ENCODE results near the gene MCOLN1.
"Not testable (repeated sequence)": the region's sequence is repeated elsewhere in the genome, so short reads cannot be mapped to it uniquely, and the experiment has no call there.

The MCOLN1 gene

DNA sequence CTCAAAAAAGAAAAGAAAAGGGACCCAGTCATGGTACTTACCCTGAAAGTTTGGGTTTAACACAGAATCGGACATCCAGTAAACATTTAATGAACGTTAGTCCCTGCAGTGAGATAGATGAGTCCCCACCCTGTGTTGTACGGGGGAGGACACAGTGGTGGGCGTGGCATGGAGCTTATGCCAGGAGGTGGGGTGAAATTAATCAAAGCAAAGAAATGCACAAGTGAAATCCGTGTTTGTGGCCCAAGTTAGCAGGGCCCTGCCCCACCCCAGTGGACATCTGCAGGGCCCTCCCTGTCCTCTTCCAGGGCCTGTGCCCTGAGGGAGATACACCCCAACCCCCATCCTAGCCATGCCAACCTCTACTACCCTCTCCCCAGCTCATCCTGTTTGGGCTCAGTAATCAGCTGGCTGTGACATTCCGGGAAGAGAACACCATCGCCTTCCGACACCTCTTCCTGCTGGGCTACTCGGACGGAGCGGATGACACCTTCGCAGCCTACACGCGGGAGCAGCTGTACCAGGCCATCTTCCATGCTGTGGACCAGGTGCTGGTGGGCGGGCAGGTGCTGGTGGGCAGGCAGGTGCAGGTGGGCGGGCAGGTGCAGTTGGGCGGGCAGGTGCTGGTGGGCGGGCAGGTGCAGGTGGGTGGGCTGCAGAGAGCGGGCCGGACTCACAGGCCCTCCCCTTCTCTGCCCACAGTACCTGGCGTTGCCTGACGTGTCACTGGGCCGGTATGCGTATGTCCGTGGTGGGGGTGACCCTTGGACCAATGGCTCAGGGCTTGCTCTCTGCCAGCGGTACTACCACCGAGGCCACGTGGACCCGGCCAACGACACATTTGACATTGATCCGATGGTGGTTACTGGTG is 3.9 kb downstream of the MCOLN1 start:
- DNase-seq = no peak

DNA sequence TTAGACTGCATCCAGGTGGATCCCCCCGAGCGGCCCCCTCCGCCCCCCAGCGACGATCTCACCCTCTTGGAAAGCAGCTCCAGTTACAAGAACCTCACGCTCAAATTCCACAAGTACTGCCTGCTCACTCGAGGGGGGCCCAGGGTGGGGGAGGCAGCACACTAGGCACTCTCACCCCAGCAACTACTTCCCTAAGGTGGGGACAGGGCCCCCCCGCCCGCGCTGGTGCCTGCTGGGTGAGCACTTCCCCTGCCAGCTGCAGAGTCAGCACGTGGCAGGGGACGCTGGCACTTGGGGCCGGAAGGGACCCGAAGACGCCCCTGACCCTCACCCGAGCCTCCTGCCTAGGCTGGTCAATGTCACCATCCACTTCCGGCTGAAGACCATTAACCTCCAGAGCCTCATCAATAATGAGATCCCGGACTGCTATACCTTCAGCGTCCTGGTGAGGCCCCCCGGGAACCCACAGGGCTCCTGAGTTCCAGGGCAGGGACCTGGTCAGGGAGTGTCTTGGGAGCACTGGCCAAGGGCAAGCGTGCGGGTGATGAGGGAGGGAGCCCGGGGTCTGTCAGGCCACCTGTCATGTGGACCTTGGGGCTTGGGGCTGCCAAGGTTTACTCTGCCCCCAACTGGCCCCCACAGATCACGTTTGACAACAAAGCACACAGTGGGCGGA is 5.2 kb downstream of the MCOLN1 start:
- no peak for DNase-seq

DNA sequence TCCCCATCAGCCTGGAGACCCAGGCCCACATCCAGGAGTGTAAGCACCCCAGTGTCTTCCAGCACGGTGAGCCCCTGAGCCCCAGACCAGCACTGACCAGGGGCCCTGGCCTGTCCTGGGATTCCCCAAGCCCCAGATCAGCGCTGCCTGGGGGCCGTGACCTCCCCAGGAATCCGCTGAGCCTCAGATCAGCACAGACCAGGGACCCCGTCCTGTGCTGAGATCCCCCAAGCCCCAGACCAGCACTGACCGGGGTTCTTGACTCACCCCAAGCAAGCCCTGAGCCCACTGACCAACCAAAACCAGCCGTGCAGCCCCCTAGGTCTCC is 5.7 kb downstream of the MCOLN1 start:
- no peak for DNase-seq

DNA sequence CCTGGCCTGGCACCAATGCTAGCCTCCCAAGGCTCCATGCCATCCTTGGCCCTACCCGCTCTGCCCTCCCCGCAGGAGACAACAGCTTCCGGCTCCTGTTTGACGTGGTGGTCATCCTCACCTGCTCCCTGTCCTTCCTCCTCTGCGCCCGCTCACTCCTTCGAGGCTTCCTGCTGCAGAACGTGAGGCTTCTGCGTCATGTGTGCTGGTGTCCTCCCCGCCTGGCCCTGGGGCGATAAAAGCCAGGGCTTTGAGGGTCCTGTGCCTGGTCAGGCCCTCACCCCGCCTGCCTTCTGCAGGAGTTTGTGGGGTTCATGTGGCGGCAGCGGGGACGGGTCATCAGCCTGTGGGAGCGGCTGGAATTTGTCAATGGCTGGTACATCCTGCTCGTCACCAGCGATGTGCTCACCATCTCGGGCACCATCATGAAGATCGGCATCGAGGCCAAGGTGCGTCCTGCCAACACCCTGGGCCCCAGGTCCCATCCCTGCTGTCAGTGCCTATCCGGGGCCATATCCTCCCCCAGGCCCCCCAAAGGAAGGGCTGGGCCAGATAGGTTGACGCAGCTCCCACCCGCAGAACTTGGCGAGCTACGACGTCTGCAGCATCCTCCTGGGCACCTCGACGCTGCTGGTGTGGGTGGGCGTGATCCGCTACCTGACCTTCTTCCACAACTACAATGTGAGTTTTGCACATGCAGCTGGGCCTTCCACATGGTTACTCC is 6.3 kb downstream of the MCOLN1 start:
- DNase-seq = no peak

DNA sequence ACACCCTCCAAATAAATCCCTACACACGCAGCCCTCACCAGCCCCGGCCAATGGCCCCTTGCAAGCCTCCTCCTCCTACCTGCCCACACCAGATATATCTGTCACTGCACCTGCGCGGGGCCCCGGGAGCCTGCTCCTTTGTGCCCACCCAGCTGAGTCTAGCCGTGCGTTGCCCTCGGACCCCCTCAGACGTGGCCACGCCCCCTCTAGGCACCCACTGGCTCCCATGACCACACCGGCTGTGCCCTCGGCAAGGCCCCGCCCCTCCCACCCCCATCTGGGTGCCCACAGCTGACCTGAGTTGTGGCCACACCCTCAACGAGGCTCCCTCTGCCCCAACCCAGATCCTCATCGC is 6.8 kb downstream of the MCOLN1 start:
- no peak for DNase-seq

DNA sequence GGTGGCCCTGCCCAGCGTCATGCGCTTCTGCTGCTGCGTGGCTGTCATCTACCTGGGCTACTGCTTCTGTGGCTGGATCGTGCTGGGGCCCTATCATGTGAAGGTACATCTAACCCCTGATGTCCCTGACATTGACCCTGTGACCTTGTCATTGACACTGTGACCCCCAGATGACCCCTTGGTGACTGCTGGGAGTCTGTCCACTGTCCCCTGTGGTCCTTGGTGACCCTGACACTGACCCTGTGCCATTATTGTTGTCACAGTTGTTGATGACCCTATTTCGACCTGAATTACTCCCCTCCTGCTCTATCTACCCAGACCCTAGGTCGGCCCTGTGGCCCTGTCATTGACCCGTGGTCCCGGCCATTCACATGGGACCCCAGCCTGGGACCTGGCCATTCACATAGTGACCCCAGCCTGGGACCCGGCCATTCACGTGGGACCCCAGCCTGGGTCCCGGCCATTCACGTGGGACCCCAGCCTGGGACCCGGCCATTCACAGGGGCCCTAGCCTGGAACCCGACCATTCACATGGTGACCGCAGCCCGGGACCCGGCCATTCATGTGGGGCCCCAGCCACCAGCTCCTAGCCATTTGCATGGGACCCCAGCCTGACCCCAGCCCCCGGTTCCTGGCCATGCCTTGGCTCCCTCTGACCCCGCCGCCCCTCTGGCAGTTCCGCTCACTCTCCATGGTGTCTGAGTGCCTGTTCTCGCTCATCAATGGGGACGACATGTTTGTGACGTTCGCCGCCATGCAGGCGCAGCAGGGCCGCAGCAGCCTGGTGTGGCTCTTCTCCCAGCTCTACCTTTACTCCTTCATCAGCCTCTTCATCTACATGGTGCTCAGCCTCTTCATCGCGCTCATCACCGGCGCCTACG is 7.4 kb downstream of the MCOLN1 start:
- DNase-seq = no peak

DNA sequence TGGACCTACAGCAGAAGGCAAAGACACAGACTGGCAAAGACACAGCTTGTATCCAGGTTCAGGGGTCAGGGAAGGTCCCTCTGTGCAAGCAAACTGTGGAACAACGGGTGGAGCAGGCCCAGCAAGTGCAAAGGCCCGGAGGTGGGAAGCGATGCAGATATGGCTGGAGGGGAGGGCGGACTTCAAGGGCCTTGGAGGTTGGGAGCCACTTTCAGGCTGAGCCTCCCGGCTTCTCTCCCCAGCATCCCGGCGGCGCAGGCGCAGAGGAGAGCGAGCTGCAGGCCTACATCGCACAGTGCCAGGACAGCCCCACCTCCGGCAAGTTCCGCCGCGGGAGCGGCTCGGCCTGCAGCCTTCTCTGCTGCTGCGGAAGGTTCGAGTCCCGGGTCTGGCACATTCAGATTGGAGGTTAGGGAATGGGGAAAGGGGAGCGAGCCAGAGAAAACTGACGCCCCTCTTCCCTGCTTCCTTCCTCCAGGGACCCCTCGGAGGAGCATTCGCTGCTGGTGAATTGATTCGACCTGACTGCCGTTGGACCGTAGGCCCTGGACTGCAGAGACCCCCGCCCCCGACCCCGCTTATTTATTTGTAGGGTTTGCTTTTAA is 11.0 kb downstream of the MCOLN1 start:
- DNase-seq = no peak

DNA sequence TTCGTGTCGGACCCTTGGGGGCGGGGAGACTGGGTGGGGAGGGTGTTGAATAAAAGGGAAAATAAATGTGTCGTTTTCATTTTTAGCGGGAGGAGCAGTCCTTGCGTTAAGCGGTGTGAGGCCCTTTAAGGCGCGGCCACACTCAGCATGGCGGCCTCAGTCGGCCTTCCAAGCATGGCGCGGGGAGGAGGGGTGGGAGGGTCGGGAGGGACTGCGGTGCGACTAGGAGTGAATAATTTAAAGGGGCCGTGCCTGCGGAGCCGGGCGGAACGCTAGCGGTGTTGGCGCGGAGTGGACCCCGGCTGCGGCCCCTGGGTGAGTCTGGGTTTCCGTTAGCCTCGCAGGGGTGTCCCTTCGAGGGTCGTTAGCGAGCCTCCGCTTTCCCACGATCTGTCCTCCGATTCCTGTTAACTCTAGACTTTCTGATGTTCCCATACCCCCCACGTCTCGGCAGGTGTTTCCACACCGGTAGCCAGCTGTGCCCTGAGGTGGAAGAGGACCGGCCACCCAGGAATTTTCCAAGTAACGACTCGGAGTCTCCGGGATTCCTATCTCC is 11.6 kb downstream of the MCOLN1 start:
- DNase-seq = peak; percentile 45

DNA sequence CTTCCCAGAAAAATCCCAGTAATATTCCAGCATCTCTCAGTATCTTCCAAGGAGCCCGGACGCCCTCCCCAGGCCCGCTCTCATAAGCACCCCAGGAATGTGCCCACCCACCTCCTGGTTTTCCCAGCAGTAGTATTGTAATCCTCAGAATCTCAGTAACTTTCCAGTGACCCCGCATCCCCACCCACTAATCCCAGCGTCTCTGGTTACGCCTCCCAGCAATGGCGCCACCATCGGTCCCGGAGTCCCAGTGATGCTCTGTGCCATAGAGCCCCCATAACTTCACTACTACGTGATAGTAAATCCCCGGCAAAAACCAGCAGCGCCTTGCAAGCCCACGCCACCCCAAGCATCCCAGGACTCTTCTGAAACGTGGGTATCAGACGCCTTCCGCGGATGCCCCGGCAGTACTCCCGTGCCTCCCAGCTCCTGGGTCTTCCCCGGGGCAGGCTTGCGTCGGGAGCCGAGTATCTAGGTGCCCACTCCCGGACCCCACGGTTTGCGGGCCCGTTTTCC is 12.2 kb downstream of the MCOLN1 start:
- DNase-seq = peak; percentile 33

DNA sequence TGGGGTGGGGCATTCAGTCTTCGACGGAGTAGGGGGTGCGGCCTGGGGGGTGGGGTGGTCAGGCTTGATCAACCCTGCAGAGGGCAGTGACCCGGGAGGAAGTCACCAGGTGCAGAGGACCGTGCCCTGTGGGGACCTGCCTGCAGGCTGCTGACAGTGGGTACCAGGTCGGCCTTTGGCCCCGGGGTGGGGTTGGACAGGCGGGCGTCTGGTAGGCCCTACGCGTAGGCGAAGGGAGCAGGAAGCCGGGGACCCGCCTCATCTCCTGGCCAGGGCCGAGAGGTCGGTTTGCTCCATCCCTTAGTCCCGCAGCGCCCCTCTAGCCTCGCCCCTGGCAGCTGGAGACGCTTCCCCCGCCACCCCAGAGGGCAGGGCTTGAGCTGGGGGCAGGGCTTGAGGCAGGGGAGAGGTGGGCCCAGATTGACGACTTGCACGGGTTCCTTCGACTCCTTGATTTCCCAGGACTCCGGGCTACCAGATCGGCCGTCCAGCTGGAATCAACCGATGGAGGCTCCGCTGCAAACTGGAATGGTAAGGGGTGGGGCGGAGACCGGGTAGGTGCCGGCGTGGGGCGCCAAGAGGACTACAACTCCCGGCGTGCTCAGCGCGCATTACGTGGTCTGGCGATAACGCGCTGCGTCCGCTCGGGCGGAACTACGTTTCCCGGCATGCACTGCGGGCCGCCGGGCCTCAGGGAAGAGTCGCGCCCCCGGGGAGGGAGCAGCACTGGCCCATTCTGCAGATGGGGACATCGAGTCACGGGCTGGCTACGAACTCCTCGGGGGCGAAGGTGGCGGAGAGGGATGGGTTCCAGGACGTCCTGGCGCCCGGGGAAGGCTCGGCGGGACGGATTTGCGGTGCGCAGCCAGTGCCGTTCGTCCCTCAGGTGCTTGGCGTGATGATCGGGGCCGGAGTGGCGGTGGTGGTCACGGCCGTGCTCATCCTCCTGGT is 12.9 kb downstream of the MCOLN1 start, which contains the start of gene PNPLA6:
TSS of gene PNPLA6 (plus strand) at position 671 of the 951 bp plus-strand sequence. CDS start at position 743, 72 bp downstream.
- peak; percentile 82 for DNase-seq

DNA sequence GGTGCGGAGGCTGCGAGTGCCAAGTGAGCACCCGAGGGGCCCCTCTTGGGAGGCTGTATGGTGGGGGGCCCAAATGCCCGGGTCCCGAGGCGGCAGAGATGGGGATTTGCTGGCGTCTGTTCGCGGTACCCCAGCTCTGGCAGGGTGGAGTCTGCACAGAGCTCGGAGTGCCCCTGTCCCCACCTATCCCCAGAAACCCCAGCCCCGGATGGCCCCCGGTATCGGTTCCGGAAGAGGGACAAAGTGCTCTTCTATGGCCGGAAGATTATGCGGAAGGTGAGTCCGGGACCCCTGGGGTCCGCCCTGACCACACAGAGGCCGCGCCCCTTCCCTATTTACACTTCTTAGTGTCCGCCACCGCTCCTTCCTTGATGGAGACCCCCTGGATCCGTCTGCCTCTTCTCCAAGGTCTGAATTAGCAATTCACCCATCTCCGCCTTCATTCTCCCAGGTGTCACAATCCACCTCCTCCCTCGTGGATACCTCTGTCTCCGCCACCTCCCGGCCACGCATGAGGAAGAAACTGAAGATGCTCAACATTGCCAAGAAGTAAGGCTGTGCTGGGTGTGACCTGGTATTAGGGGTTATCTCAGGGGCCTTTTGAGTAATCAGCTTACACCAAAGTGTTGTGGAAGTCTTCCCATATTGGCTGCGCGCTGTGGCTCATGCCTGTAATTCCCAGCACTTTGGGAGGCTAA is 13.7 kb downstream of the MCOLN1 start:
- DNase-seq = no peak

DNA sequence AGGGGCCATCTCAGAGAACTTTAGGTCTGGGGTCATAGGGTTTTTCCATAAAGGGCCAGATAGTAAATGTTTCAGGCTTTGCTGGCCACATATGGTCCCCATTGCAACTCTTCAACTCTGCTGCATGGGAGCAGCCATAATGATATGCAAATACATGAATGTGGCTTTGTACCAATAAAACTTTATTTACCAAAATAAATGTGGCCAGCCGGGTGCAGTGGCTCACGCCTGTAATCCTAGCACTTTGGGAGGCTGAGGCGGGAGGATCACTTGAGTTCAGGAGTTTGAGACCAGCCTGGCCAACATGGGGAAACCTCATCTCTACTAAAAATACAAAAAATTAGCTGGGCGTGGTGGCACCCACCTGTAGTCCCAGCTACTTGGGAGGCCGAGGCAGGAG is 16.6 kb downstream of the MCOLN1 start:
- not testable (repeated sequence) for DNase-seq

DNA sequence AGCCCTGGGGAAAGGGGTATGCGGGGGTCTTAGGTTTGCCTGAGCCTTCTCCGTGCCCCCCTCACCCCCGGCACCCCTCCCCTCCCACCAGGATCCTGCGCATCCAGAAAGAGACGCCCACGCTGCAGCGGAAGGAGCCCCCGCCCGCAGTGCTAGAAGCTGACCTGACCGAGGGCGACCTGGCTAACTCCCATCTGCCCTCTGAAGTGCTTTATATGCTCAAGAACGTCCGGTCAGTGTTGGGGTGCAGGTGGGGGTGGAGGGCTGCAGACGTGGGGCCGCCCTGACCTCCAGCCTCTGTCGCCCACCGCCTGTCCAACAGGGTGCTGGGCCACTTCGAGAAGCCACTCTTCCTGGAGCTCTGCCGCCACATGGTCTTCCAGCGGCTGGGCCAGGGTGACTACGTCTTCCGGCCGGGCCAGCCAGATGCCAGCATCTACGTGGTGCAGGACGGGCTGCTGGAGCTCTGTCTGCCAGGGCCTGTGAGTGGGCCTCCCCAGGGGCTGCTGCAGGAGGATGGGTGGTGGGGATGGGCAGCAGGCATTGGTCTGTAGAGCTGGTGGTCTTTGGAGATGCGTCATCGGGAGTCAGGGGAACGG is 17.5 kb downstream of the MCOLN1 start:
- DNase-seq = no peak

DNA sequence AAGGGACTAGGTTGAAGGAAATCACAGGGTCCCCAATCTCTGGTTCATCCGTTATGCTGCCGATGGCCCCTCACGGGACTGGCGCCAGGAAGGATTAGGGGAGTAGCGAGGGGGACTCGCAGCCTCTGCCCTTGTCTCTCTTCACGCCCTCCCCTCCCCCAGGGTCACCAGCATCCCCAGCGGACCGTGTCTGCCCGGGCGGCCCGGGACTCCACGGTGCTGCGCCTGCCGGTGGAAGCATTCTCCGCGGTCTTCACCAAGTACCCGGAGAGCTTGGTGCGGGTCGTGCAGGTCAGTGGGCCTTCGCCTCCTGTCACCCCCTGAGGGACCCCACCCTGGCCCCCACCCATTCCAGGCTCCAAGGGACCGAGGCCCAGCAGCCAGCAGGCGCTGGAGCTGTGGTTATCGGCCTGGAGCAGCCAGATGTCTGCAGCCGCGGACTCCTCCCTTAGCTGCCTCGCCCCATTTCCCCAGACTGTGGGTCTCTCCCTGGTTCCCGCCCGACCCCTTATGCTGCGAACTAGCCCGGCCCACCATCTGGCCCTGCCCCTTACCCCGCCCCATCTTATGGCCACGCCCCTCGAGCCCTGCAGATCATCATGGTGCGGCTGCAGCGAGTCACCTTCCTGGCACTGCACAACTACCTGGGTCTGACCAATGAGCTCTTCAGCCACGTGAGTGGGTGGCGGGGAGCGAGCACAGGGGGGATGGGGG is 18.5 kb downstream of the MCOLN1 start:
- peak; percentile 23 for DNase-seq

DNA sequence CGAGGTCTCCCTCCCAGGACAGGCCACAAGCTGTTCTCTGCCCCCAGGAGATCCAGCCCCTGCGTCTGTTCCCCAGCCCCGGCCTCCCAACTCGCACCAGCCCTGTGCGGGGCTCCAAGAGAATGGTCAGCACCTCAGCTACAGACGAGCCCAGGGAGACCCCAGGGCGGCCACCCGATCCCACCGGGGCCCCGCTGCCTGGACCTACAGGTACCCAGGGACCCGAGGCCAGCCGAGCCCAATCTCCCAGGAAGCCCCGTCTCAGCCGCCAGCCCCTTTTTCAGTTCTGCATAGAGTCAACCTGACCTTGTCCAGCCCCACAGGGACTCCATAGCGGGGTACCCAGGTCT is 19.0 kb downstream of the MCOLN1 start:
- no peak for DNase-seq

DNA sequence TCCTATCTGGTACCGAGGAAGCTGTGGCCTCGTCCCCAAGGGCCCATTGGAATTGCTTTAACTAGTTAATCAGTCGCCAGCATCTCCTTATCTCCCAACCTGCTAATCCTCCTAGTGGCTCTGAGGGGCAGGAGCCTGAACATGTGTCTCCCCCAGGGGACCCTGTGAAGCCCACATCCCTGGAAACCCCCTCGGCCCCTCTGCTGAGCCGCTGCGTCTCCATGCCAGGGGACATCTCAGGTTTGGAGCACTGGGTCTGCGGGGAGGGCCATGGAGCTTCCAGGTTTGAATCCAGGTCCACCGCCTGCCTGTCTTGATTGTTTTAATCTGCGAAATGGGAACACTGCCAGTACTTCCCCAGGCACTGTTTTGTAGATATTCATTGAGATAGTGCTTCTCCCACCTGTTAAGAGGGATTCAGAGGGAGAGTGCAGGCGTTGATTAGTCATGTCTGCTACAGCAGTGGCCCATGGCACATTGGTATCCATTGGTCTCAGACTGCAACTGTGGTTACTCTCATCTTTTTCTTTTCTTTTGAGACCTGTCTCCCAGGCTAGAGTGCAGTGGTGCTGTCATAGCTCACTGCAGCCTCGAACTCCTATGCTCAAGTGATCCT is 19.5 kb downstream of the MCOLN1 start:
- no peak for DNase-seq

DNA sequence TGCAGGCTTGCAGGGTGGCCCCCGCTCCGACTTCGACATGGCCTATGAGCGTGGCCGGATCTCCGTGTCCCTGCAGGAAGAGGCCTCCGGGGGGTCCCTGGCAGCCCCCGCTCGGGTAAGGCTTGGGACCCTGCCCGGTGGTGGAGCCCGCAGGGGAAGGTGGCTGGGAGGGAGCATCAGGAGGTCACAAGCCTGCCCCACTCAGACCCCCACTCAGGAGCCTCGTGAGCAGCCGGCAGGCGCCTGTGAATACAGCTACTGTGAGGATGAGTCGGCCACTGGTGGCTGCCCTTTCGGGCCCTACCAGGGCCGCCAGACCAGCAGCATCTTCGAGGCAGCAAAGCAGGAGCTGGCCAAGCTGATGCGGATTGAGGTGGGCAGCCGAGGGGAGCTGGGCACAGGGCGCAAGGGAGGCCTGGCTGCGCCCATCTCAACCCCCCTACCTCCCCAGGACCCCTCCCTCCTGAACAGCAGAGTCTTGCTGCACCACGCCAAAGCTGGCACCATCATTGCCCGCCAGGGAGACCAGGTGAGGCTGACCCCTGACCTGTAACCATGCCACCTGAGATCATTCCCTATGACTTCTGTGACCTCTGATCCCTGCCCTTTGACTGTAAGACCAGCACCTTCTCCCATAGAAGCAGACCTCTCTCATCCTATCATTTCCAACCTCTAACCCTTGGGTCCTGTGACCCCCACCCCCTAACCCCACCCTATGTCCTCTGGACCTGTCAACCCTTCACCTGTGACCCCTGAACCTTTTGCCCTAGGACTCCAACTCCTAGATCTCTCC is 20.3 kb downstream of the MCOLN1 start:
- DNase-seq = no peak

DNA sequence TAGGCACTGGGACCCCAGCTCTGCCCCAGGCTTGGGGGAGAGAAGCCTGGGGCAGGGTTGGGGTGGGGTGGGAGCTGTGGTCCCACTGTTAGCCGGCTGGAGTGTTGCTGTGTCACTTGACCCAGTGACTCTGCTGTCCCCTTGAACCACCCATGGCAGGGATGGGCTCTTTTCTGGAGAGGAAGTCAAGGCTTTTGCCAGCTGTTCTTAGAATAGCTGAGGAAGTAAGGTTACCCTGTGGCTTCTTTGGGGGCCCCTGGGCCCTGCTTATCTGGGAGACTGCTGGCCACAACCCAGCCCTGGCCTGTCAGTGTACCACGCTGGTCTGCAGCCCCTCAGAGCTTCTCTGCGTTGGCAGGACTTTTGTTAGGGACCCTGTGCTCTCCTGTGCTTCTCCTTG is 22.2 kb downstream of the MCOLN1 start:
- no peak for DNase-seq
